GM12865 (cell line): ENCODE measurements around the gene RPL37A.

Experiments
- DNase-seq: peaks from one replicate; pipeline ENCODE4 v3.0.0; 2010; ENCODE audit warnings: low read depth
- H3K4me3 ChIP-seq: 2 replicates; pipeline ENCODE4 v1.5.1; 2011; ENCODE audit warnings: mild to moderate bottlenecking, low read depth, low read length, control low read depth
- TF ChIP-seq, protein P1 (sequence below): IDR thresholded peaks from 2 replicates; pipeline ENCODE4 v1.5.1; 2011; ENCODE audit warnings: low read length, control low read depth, low read depth, inconsistent platforms; ENCODE audit not compliant: insufficient read depth; ENCODE audit errors: missing control alignments

Gene RPL37A

GRCh38 chr2:216465579-216466195, 33.0 kb upstream of the RPL37A start:
- TF ChIP-seq, protein P1, sequence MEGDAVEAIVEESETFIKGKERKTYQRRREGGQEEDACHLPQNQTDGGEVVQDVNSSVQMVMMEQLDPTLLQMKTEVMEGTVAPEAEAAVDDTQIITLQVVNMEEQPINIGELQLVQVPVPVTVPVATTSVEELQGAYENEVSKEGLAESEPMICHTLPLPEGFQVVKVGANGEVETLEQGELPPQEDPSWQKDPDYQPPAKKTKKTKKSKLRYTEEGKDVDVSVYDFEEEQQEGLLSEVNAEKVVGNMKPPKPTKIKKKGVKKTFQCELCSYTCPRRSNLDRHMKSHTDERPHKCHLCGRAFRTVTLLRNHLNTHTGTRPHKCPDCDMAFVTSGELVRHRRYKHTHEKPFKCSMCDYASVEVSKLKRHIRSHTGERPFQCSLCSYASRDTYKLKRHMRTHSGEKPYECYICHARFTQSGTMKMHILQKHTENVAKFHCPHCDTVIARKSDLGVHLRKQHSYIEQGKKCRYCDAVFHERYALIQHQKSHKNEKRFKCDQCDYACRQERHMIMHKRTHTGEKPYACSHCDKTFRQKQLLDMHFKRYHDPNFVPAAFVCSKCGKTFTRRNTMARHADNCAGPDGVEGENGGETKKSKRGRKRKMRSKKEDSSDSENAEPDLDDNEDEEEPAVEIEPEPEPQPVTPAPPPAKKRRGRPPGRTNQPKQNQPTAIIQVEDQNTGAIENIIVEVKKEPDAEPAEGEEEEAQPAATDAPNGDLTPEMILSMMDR, result no peak
- H3K4me3 ChIP-seq, result no peak overlapping the region
- no peak for DNase-seq

GRCh38 chr2:216467845-216468244, 30.8 kb upstream of the RPL37A start:
- no peak overlapping the region for H3K4me3 ChIP-seq
- no peak for DNase-seq
- TF ChIP-seq, protein P1, result no peak

DNA sequence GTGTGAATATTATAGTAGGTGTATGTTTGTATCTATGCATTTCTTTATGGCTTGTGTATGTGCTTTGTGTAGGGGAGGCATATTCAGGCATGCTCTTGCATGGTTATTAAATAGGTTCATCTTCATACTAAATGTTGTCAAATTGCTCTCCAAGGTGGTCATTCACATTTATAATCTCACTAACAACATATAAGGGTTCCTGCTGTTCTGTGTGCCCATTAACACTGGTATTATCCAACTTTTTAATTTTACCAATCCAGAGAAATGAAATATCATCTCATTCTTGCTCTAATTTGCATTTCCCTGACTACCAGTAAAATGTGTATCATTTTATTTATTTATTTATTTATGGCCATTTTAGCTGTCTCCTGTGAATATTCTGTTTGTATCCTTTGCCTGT, 29.0 kb upstream of the RPL37A start:
- H3K4me3 ChIP-seq, result no peak overlapping the region
- no peak for DNase-seq
- TF ChIP-seq, protein P1, result no peak

DNA sequence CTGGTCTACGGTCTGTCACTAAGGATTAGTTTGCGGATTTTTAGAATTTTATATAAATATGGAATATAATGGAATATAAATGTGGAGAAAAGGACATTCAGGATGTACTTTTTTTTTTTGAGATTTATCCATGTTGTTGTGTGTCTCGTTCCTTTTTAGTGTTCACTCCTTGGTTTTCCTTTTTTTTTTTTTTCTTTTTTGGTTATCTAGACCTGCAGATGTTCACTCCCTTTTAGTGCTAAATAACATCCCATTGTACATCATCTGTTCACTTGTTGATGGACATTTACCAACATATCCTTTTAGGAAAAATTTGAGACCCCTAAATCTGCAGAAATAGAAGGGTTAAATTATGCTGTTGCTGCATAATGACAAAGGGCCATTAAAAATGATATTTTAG, 25.5 kb upstream of the RPL37A start:
- DNase-seq, result no peak
- TF ChIP-seq, protein P1, result no peak
- H3K4me3 ChIP-seq, result no peak overlapping the region

GRCh38 chr2:216474925-216475670, 23.5 kb upstream of the RPL37A start:
- H3K4me3 ChIP-seq, result no peak overlapping the region
- TF ChIP-seq, protein P1, result no peak
- DNase-seq, result peak; percentile 51

GRCh38 chr2:216475767-216476166, 22.9 kb upstream of the RPL37A start:
- TF ChIP-seq, protein P1, result no peak
- no peak overlapping the region for H3K4me3 ChIP-seq
- no peak for DNase-seq
